H1 (cell line): ENCODE data around the gene HARS2. TPM values are rescaled to one million over a fixed set of nuclear protein-coding genes. Genes with fewer than 3 reads are reported as not detected.

Experiments
- CHD7 ChIP-seq: fragments of 300-600 bp; sonication (generic); IDR thresholded peaks from 2 replicates; pipeline ENCODE4 v1.7.1; 2012; ENCODE audit warnings: low read length, moderate library complexity, mild to moderate bottlenecking, inconsistent platforms; ENCODE audit not compliant: insufficient replicate concordance
- E2F6 ChIP-seq: IDR thresholded peaks from 2 replicates; pipeline ENCODE4 v1.6.1; 2012; ENCODE audit warnings: inconsistent platforms
- FOSL1 ChIP-seq: IDR thresholded peaks from 2 replicates; pipeline ENCODE4 v1.6.1; 2011; ENCODE audit warnings: mild to moderate bottlenecking, low read depth, low read length, moderate library complexity; ENCODE audit not compliant: insufficient read depth
- HDAC6 ChIP-seq: IDR thresholded peaks from one replicate; pipeline ENCODE4 v1.7.1; 2012; ENCODE audit warnings: low read depth, mild to moderate bottlenecking, inconsistent platforms, low read length, moderate library complexity
- KDM5A ChIP-seq: fragments of 200-600 bp; IDR thresholded peaks from 2 replicates; pipeline ENCODE4 v1.7.1; 2012; ENCODE audit warnings: mild to moderate bottlenecking, low read length, inconsistent platforms, mixed read lengths
- POLR2A ChIP-seq, 2 experiments: IDR thresholded peaks; 1 replicate in 1 of 2; 2 replicates in 1 of 2; pipeline ENCODE4 v1.6.1; 2011; ENCODE audit warnings: low read depth in 2 of 2, low read length in 2 of 2, mild to moderate bottlenecking in 2 of 2; ENCODE audit errors: control extremely low read depth in 1 of 2
- RXRA ChIP-seq: IDR thresholded peaks from 2 replicates; pipeline ENCODE4 v1.6.1; 2011; ENCODE audit warnings: low read depth, mild to moderate bottlenecking, low read length, moderate library complexity; ENCODE audit not compliant: insufficient read depth
- SP2 ChIP-seq: IDR thresholded peaks from 2 replicates; pipeline ENCODE4 v1.6.1; 2012; ENCODE audit warnings: mild to moderate bottlenecking, low read length, inconsistent platforms
- TAF1 ChIP-seq: IDR thresholded peaks from 2 replicates; pipeline ENCODE4 v1.6.1; 2011; ENCODE audit warnings: mild to moderate bottlenecking, low read depth, low read length
- polyA plus RNA-seq, 7 experiments: library from polyadenylated mRNA; depleted of rRNA in 3 of 7; stranded (reverse) in 5 of 7; unstranded in 2 of 7; fragments of >200 nt in 5 of 7; fragments of 200-250 nt in 2 of 7; gene quantifications; 1 replicate in 5 of 7; 2 replicates in 1 of 7; 4 replicates in 1 of 7; pipeline versions ENCODE4 v1.2.1 to v1.2.3, GENCODE V29; 2011 to 2013; ENCODE audit warnings: missing spikeins in 2 of 7, mixed read lengths in 2 of 7
- total RNA-seq: library from RNA; stranded (reverse); fragmentation: NEBNext Ultra II Directional; extraction: Animal tissue kit (Norgen Biotek cat#: 25700); gene quantifications from 2 replicates; pipeline ENCODE4 v1.2.1, GENCODE V29; 2021

The HARS2 gene
- total and polyA plus RNA-seq, 2 of the 8 experiments (the other 6 are each of a cell fraction or from before 2014, with no cell fraction given), result 16.1 to 23.1 TPM

GRCh38 chr5:140690941-140691924 lies at the start of gene HARS2, which contains the start of gene HARS1 (continued):
- no peak for TF ChIP-seq CHD7
- TF ChIP-seq POLR2A (IDR thresholded peaks at IDR 0.05; ENCODE audit: control extremely low read depth in 1 of 2, low read depth in 2 of 2, low read length in 2 of 2), result peak; percentile 71 to 77
- TF ChIP-seq TAF1, result peak; percentile 81
- TF ChIP-seq SP2, result peak; percentile 79
- no peak for TF ChIP-seq FOSL1
- TF ChIP-seq E2F6, result peak; percentile 60; the same call in 1 of the 2 replicates
- TF ChIP-seq HDAC6, result no peak
- TF ChIP-seq KDM5A, result peak; percentile 48; the same call in 1 of the 2 replicates
- TF ChIP-seq RXRA, result no peak
